Thoracic aorta (tissue), 2 donors: ENCODE measurements around the gene PHF1. TPM values are rescaled to one million over a fixed set of nuclear protein-coding genes. Genes with fewer than 3 reads are reported as not detected.

ENCODE experiments used
- ATAC-seq: fragments of 150-250 bp; one replicate; pipeline ENCODE4 v1.8.0; 2017; ENCODE audit warnings: low read depth; ENCODE audit not compliant: insufficient number of reproducible peaks, low FRiP score
- DNase-seq: peaks from one replicate; pipeline ENCODE4 v3.0.0-alpha.2; 2020; ENCODE audit warnings: low spot score
- H3K27ac ChIP-seq, 2 donors: fragments of 200-600 bp; sonication (generic); 1 replicate in 1 of 2; 2 replicates in 1 of 2; pipeline ENCODE4 v1.5.1; 2016; ENCODE audit warnings: mild to moderate bottlenecking in 2 of 2, moderate library complexity in 2 of 2
- H3K27me3 ChIP-seq: fragments of 200-600 bp; sonication (generic); replicated peaks from 2 replicates; pipeline ENCODE4 v1.6.0; 2016; ENCODE audit warnings: mild to moderate bottlenecking; ENCODE audit not compliant: insufficient read depth
- H3K36me3 ChIP-seq: fragments of 200-600 bp; sonication (generic); one replicate; pipeline ENCODE4 v1.5.1; 2016
- H3K4me1 ChIP-seq, 2 donors: fragments of 200-600 bp; sonication (generic); 1 replicate in 1 of 2; 2 replicates in 1 of 2; pipeline versions ENCODE4 v1.5.1 to v1.6.0; 2016; ENCODE audit warnings: low read depth in 2 of 2, mild to moderate bottlenecking in 1 of 2; ENCODE audit not compliant: control insufficient read depth in 1 of 2
- H3K4me3 ChIP-seq: fragments of 200-600 bp; sonication (generic); 2 replicates; pipeline ENCODE4 v1.5.1; 2016; ENCODE audit warnings: mild to moderate bottlenecking
- H3K9me3 ChIP-seq: fragments of 200-600 bp; sonication (generic); 2 replicates; pipeline ENCODE4 v1.5.1; 2016
- total RNA-seq, 2 donors: library from RNA; depleted of rRNA; stranded (reverse); fragments of >200 nt; gene quantifications; one replicate each; pipeline versions ENCODE4 v1.1.0 to v1.2.3, GENCODE V29; 2016
- TF ChIP-seq, protein P1 (sequence below): fragments of 200-600 bp; sonication (generic); IDR thresholded peaks from one replicate; pipeline ENCODE4 v1.5.1; 2019; ENCODE audit warnings: antibody characterized with exemption

The PHF1 gene
- total RNA-seq, 2 donors from 2014 or later: 82.0 to 104 TPM

DNA sequence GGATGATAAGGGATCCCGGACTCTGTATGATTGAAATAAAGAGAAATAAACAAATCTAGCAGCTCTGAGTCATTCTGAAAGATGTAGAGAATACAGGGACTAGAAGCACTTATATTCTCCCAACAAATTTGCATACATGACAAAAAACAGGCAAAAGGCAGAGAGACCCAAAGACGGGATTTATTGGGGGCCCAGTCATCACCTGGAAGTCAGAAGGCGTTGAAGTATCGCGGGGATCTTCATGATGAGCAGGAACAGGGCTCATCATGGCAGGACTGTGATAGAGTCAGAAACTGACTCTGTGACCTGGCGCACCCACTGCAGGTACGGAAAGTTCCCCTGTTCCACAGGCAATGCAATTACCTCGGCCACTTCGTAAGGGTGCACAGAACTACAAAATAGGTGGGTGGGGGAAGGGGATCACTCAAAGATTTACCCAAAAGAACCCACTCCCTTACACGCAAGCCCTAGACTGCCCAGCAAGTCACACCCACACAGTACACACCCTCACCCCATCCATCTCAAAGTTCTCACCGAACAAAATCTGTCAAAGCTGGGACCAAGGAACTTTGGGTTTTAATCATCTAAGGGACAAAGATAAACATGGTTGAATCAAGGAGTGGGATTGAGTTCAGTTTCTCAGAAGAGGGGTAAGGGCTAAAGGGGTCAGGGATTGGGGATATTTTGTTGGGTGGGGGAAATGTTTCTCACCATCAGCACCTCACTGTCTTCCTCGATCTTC is 5.7 kb downstream of the PHF1 start:
- Histone ChIP-seq H3K9me3 (no peaks in the 10 kb centered on the region), H3K27me3 (no peaks in the 10 kb centered on the region), H3K4me1 (peaks cover 20 to 72% of the 10 kb centered on the region in 2 donors), H3K4me3 (peak overlapping the region; percentile 80), H3K27ac (peak overlapping the region; percentile 76 to 91), H3K36me3 (peaks cover 31% of the 10 kb centered on the region)
- no peak for ATAC-seq
- TF ChIP-seq, protein P1, sequence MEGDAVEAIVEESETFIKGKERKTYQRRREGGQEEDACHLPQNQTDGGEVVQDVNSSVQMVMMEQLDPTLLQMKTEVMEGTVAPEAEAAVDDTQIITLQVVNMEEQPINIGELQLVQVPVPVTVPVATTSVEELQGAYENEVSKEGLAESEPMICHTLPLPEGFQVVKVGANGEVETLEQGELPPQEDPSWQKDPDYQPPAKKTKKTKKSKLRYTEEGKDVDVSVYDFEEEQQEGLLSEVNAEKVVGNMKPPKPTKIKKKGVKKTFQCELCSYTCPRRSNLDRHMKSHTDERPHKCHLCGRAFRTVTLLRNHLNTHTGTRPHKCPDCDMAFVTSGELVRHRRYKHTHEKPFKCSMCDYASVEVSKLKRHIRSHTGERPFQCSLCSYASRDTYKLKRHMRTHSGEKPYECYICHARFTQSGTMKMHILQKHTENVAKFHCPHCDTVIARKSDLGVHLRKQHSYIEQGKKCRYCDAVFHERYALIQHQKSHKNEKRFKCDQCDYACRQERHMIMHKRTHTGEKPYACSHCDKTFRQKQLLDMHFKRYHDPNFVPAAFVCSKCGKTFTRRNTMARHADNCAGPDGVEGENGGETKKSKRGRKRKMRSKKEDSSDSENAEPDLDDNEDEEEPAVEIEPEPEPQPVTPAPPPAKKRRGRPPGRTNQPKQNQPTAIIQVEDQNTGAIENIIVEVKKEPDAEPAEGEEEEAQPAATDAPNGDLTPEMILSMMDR: no peak
- no peak for DNase-seq

- ATAC-seq (no peak), DNase-seq (no peak)
- no peaks in the 10 kb centered on the region for H3K9me3 ChIP-seq
- TF ChIP-seq, protein P1: no peak
- peaks cover 16 to 64% of the 10 kb centered on the region in 2 donors for H3K4me1 ChIP-seq
- H3K36me3 ChIP-seq: peaks cover 31% of the 10 kb centered on the region
- H3K4me3 ChIP-seq: peak overlapping the region; percentile 80
- peak overlapping the region; percentile 76 to 91 for H3K27ac ChIP-seq
- H3K27me3 ChIP-seq: no peaks in the 10 kb centered on the region
These were observed 6.5 kb downstream of the PHF1 start for GRCh38 chr6:33417128-33417902.

GRCh38 chr6:33417903-33418689 is 7.3 kb downstream of the PHF1 start, which contains the start of gene CUTA:
CUTA (minus strand) TSS chr6:33418107; CDS start chr6:33418000, 107 bp downstream.
- Histone ChIP-seq H3K4me1 (peaks cover 16 to 56% of the 10 kb centered on the region in 2 donors), H3K27ac (peak within 1 kb of the TSS; percentile 91 to 92), H3K4me3 (peak within 1 kb of the TSS; percentile 80), H3K36me3 (peaks cover 23% of the 10 kb centered on the region), H3K9me3 (no peaks in the 10 kb centered on the region), H3K27me3 (no peaks in the 10 kb centered on the region)
- peak; percentile 94 for DNase-seq
- TF ChIP-seq, protein P1: no peak
- ATAC-seq: peak; percentile 92

DNA sequence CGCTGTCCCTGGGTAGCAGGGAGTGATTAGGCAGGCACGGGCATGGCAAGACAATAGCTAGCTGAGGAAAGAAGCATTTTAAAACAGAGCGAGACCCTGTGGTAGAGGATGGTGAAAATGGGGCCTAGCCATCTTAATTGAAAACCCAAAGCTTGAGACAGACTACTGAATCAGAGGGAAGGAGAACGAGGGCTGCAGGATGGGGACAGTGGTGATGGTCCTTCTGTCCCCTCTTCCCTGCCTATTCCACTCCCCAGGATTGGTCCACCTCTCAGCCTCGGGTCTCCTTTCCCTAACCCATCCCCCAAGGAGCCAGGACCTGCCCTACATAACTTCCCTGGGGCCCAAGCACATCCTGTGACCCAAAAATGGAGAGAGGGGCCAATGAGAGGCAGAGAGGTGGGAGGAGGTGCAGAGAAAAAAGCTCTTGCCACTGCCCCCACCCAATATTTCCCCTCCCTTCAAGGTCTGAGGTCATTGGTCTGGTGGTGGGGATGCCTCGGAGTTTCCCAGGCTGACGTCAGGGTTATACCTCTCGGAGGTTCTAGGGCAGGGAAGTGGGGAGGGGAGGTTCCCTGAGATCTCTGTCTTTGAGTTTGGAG is 8.0 kb downstream of the PHF1 start:
- DNase-seq: no peak
- peaks cover 16 to 51% of the 10 kb centered on the region in 2 donors for H3K4me1 ChIP-seq

More for the DNA sequence above, 8.0 kb downstream of the PHF1 start:
- TF ChIP-seq, protein P1: no peak
- Histone ChIP-seq H3K4me3 (peak overlapping the region; percentile 70), H3K27me3 (no peaks in the 10 kb centered on the region), H3K36me3 (peaks cover 16% of the 10 kb centered on the region), H3K27ac (peak overlapping the region; percentile 91 to 92), H3K9me3 (no peaks in the 10 kb centered on the region)
- ATAC-seq: no peak
